Central memory CD4-positive, alpha-beta T cell (primary cell): ENCODE results near the gene NALF2.

Source experiments
- DNase-seq: peaks from one replicate; pipeline ENCODE4 v3.0.0; 2022

Gene NALF2

DNA sequence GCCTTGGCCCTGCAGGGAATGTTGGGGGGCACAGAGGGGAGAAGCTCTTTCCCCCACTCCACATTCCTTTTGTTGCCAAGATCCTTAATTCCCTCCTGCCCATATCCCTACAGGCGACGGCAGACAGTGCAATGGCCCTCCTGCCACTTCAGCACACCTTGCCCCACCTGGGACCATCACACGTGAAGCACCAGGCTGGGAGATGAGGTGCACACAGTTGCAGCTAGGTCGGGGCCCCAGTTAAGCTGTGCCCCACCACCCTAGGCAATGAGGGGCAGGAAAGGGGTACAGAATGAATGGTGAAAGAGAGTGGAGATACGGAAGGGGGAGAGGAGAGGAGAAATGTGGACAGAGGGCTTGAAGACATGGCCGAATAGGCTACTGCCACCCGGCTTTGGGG, 26.2 kb downstream of the NALF2 start:
- DNase-seq: no peak

DNA sequence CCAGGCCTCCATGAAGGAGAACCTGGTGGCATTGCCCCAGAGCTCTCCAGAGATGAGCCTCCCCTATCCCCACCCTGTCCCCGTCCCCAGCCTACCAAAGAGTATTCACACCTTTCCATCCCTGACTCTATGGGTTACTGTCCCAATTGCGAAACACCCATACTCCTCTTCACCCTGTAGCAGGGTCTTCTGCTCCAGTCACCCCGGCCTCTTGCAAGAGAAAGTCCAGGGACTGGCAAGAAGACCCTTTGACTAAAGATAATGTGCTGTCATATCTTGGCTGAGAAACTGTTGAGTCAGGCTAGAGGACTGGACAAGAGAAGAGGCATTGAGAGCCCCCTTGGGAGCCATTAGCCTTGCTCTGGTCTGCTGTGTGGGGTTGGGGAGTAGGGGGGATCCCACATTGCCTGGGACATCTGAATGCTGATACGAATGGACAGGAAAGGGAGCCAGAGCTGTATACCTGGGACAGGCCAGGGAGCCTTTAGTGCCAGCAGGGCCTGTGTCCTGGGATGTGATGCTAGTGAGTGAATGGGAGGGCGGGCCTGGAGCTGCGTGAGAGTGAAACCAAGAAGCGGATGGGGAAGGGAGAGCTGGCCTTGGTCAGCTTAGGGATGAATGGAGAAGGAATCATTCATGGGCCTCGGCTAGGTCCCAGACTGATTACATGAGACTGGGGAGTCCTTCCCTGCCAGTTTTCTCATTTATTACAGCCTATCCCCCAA, 27.1 kb downstream of the NALF2 start:
- no peak for DNase-seq

DNA sequence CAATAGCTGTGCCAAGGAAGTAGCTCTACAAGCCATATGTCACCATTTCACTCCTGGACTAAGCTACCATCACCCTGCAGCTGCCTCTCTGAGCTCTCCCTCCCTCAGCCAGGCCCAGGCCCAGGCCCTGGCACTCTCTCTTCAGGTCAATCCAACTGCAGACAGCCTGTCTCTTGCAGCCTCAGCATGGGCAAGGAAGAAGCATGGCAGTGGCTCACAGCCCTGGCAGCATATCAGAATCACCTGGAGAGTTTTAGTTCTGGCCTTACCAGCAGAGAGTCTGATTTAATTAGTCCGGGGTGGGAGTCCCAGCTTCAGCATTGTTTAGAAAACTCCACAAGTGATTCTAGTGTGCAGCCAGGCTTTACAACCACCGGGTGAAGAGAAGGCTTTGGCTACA, 31.5 kb downstream of the NALF2 start:
- no peak for DNase-seq

DNA sequence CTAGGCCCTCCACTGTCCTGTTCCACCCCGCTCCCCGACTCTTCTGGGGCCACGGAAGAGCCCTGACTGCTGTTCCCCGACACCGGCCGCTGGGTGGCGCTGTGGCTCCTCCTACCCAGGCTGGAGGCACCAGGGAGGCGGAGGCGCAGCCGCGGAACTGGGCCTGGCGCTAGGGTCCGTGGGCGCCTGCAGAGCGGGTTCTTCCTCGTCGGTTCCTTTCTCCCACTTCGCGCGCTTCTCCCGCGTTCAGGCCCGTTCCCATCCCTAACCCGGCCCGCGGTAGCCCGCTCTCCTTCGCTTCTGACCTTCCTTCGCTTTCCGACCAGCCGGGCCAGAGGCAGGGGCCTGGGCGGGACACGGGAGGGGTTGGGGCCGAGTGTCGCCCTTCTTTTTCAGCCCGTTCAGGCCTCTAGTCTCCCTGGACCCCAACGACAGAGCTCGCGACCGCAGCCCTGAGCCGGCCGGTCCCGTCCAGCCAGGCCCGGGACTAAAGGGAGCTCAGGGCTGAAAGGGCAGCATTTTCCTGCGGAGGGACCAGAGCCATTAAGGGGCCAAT, 34.3 kb downstream of the NALF2 start:
- peak; percentile 56 for DNase-seq

DNA sequence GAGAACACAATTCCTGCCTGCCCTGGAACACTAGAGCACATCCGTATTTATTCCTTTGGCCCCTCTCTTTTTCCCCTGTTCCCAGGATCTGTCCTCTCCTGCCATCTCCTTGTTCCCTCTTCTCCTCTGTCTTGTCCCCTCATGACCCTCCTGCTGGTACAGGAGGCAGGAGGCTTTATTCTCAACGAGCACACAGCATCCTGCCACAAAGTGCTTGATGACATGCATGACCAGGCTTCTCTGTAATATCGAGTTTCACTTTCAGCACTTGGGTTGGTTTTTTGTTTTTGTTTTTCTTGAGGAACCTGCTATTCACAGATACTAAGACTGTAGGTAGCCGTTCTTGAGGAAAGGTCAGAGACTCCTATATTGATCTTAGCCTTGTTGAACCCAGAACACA, 35.3 kb downstream of the NALF2 start:
- DNase-seq: no peak

DNA sequence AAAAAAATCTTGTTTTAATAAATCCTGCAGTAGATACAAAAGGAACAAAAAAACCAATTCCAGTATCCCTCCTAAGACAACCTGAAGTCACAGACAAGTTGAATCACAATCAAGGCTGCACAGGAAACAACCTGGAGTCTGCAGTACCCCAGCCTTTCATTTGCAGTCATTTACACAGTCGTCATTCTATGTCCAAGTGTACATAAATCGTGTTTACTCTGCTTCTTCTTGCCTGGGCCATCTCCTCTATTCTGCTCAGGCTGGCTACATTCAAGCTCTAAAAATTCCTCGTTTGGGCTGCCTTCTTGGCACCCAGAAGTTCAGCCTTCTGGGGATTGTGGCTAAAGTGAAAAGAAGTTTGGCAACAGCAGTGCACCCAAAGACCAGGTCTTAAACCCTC, 37.8 kb downstream of the NALF2 start:
- no peak for DNase-seq

DNA sequence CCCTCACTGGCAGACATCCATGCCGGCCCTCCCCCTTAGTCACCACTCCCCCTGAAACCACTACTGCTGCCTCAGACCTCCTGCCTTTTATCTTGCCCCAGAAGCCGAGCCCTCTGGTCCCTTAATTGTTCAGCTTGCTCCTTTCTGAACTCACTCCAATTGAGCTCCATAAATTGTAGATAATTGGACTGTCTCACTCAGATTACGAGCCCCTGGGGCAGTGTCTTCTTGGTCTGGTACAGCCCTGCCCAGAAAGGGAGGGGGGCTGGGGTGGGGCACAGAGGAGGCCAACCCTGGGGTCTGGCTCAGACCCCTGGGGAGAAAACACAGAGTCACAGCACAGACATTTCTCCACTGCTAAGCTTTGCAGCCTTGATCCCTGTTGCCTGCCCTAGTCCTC, 39.4 kb downstream of the NALF2 start:
- DNase-seq: no peak

DNA sequence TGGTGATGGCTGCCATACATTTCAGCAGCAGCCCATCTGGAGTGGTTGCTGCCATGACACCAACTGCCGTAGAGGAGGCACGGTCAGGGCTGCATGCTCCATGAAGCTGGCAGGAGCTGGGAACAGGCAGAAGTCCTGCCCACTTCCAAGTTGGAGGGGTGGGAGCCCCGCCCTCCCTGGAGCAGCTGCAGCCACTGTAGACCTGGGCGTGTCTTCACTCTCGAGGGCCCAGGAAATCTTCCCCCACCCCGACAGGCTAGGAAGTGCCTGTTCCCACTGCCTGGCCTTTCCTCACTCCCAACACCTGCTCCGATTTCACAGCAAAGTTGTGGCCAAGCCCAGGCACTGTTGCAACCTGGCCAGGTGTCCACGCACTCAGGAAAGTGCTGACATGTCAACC, 42.3 kb downstream of the NALF2 start:
- no peak for DNase-seq

DNA sequence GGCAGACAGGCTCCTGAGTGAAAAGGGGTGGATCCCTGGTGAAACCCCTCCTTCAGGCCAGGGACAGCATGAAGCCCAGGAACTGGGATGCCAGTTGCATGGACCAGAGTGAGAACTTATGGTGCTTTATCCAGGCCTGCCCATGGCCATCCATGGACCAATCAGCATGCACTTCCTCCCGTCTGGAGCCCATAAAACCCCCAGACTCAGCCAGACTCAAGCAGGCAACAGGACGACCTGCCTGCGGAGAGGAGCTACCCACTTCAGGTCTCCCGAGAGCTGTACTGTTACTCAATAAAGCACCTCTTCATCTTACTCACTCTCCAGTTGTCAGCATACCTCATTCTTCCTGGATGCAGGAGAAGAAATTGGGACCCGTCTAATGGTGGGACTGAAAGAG, 42.9 kb downstream of the NALF2 start:
- no peak for DNase-seq

DNA sequence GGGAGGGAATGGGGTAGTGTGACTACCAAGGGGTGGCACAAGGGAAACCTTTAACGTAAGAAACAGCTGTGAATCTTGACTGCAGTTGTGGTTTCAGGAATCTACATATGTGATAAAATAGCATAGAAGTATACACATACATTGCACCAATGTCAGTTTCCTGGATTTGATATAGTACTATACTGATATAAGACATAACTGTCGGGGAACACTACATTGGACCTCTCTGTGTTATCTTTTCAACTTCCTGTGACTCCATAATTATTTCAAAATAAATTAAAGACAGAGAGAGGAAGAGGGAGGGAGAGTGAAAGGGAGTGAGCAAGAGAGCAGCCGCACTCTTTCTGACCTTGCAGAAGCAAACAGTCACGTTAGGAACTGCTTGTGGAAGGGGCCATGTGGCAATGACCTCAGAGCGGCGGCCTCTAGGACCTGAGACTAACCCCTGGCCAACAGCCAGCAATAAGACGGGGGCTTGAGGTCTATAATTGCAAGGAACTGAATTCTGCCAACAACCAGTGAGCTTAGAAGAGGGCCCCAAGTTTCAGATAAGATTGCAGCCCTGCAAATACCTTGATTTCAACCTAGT, 47.4 kb downstream of the NALF2 start:
- DNase-seq: no peak

DNA sequence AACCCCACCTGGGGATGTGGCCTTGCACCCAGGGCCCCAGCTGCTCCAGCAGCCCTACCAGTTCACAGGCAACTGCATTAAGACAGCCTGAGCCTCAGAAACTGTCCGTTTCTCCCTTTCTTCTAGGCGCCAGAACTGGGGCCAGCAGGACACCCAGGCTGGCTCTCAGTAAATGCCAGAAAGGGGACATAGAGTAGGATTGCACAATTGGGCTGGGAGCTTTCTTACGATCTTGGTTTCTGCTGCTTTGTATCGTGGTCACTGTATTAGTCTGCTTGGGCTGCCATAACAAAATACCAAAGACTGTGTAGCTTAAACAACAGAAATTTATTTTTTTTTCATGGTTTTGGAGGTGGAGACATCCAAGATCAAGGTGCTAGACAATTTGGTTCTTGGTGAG, 48.4 kb downstream of the NALF2 start:
- no peak for DNase-seq
